H1 (cell line): ENCODE measurements around the gene PAFAH1B1. TPM values are rescaled to one million over a fixed set of nuclear protein-coding genes. Genes with fewer than 3 reads are reported as not detected.

Source experiments
- CTCF ChIA-PET: fragments of 300-600 bp; sonication (Branson Sonifier 250); formaldehyde crosslinking; loops from one replicate; lab custom pipeline; 2021; ENCODE audit not compliant: partially characterized antibody; lab: Charles Lee
- POLR2A ChIA-PET: fragments of 300-600 bp; sonication (Branson Sonifier 250); formaldehyde crosslinking; loops from one replicate; lab custom pipeline; 2021; ENCODE audit warnings: inconsistent platforms; ENCODE audit not compliant: partially characterized antibody; lab: Charles Lee
- DNase-seq, 2 experiments: peaks; one replicate each; pipeline versions ENCODE4 v3.0.0 to v3.0.0-alpha.2; 2010 to 2022; ENCODE audit warnings: low spot score in 2 of 2, low read depth in 1 of 2, mixed read lengths in 1 of 2
- FAIRE-seq: peaks from 2 replicates; lab custom pipeline; 2011; peaks lifted over from hg19 to GRCh38; lab: Jason Lieb, UNC
- H2AFZ ChIP-seq: 2 replicates; pipeline ENCODE4 v1.8.1; 2012; ENCODE audit warnings: low read length, inconsistent platforms
- H2AK5ac ChIP-seq: 2 replicates; pipeline ENCODE4 v1.6.1; 2013; ENCODE audit warnings: low read depth, low read length
- H2BK120ac ChIP-seq: replicated peaks from 2 replicates; pipeline ENCODE3; 2013; ENCODE audit warnings: low read depth, low read length, inconsistent platforms
- H2BK12ac ChIP-seq: 2 replicates; pipeline ENCODE4 v1.6.1; 2013; ENCODE audit warnings: low read depth, low read length
- H2BK15ac ChIP-seq: 2 replicates; pipeline ENCODE4 v1.6.1; 2013; ENCODE audit warnings: low read length
- H2BK20ac ChIP-seq: 2 replicates; pipeline ENCODE4 v1.6.1; 2013; ENCODE audit warnings: low read length
- H2BK5ac ChIP-seq: 2 replicates; pipeline ENCODE4 v1.6.1; 2013; ENCODE audit warnings: low read depth, low read length
- H3K14ac ChIP-seq: 2 replicates; pipeline ENCODE4 v1.6.1; 2013; ENCODE audit warnings: inconsistent platforms; ENCODE audit not compliant: insufficient read length
- H3K18ac ChIP-seq: 2 replicates; pipeline ENCODE4 v1.6.1; 2013; ENCODE audit warnings: low read length; ENCODE audit errors: extremely low read depth
- H3K23ac ChIP-seq: 2 replicates; pipeline ENCODE4 v1.6.1; 2013; ENCODE audit warnings: inconsistent platforms; ENCODE audit not compliant: insufficient read length
- H3K23me2 ChIP-seq: 2 replicates; pipeline ENCODE4 v1.6.1; 2013; ENCODE audit warnings: low read depth, low read length
- H3K27ac ChIP-seq: 2 replicates; pipeline ENCODE4 v1.6.1; 2011; ENCODE audit warnings: low read depth, low read length, inconsistent platforms
- H3K27me3 ChIP-seq, 4 experiments: replicated peaks in 1 of 4; 1 replicate in 1 of 4; 2 replicates in 3 of 4; pipeline versions ENCODE4 v1.6.1 to v1.8.1; 2011 to 2013; ENCODE audit warnings: low read length in 3 of 4, mild to moderate bottlenecking in 3 of 4, inconsistent platforms in 2 of 4, mixed read lengths in 2 of 4, moderate library complexity in 1 of 4; ENCODE audit not compliant: control insufficient read depth in 3 of 4, insufficient read depth in 3 of 4; ENCODE audit errors: extremely low read depth in 1 of 4
- H3K36me3 ChIP-seq, 4 experiments: 2 replicates each; pipeline versions ENCODE4 v1.6.1 to v1.8.1; 2011 to 2013; ENCODE audit warnings: mild to moderate bottlenecking in 4 of 4, low read length in 3 of 4, moderate library complexity in 2 of 4, control low read depth in 1 of 4, inconsistent platforms in 1 of 4; ENCODE audit not compliant: insufficient read depth in 4 of 4, control insufficient read depth in 2 of 4
- H3K4ac ChIP-seq: replicated peaks from 2 replicates; pipeline ENCODE3; 2013; ENCODE audit warnings: low read length, low read depth, mixed read lengths, inconsistent platforms; ENCODE audit not compliant: insufficient read length
- H3K4me1 ChIP-seq, 4 experiments: replicated peaks in 1 of 4; 1 replicate in 1 of 4; 2 replicates in 3 of 4; pipeline versions ENCODE4 v1.6.1 to v1.8.1; 2011 to 2013; ENCODE audit warnings: low read length in 3 of 4, inconsistent platforms in 2 of 4, mixed read lengths in 1 of 4; ENCODE audit not compliant: insufficient read depth in 4 of 4, control insufficient read depth in 3 of 4
- H3K4me2 ChIP-seq, 2 experiments: 2 replicates each; pipeline versions ENCODE4 v1.6.1 to v1.8.1; 2011 to 2013; ENCODE audit warnings: low read depth in 2 of 2, low read length in 2 of 2, control low read depth in 1 of 2, inconsistent platforms in 1 of 2, mild to moderate bottlenecking in 1 of 2; ENCODE audit not compliant: insufficient read depth in 1 of 2
- H3K4me3 ChIP-seq, 4 experiments: fragments of 200-600, 300-600 bp in 1 of 4; sonication (generic), shearing (Covaris generic), sonication (Bioruptor Twin) in 1 of 4; 2 replicates each; pipeline versions ENCODE4 v1.5.1 to v1.8.1; 2011 to 2016; ENCODE audit warnings: low read length in 4 of 4, low read depth in 3 of 4, control low read depth in 2 of 4, inconsistent platforms in 2 of 4, mild to moderate bottlenecking in 2 of 4, mixed read lengths in 1 of 4, moderate library complexity in 1 of 4; ENCODE audit not compliant: insufficient read depth in 2 of 4; ENCODE audit errors: extremely low read depth in 1 of 4
- H3K56ac ChIP-seq: replicated peaks from 2 replicates; pipeline ENCODE3; 2013; ENCODE audit warnings: low read depth, mild to moderate bottlenecking, mixed read lengths, low read length, inconsistent platforms; ENCODE audit not compliant: insufficient read length
- H3K79me1 ChIP-seq: 2 replicates; pipeline ENCODE4 v1.6.1; 2013; ENCODE audit warnings: low read depth, low read length, control low read depth
- H3K79me2 ChIP-seq, 2 experiments: 2 replicates each; pipeline versions ENCODE4 v1.6.1 to v1.8.1; 2012 to 2013; ENCODE audit warnings: low read length in 2 of 2, mild to moderate bottlenecking in 2 of 2, inconsistent platforms in 1 of 2; ENCODE audit not compliant: insufficient read depth in 2 of 2, control insufficient read depth in 1 of 2
- H3K9ac ChIP-seq, 4 experiments: replicated peaks in 1 of 4; 1 replicate in 1 of 4; 2 replicates in 3 of 4; pipeline versions ENCODE4 v1.6.1 to v1.8.1; 2011 to 2013; ENCODE audit warnings: low read depth in 3 of 4, low read length in 3 of 4, control low read depth in 2 of 4, mild to moderate bottlenecking in 2 of 4, moderate library complexity in 2 of 4, inconsistent platforms in 1 of 4; ENCODE audit errors: extremely low read depth in 1 of 4
- H3K9me3 ChIP-seq, 2 experiments: 2 replicates each; pipeline versions ENCODE4 v1.6.1 to v1.8.1; 2012 to 2013; ENCODE audit warnings: mild to moderate bottlenecking in 2 of 2, moderate library complexity in 2 of 2, control low read depth in 1 of 2, inconsistent platforms in 1 of 2, low read depth in 1 of 2, low read length in 1 of 2, mixed read lengths in 1 of 2; ENCODE audit not compliant: insufficient read depth in 2 of 2
- H4K20me1 ChIP-seq, 2 experiments: replicated peaks in 1 of 2; 2 replicates each; pipeline versions ENCODE3 to v1.8.1; 2011 to 2013; ENCODE audit warnings: inconsistent platforms in 2 of 2, low read length in 2 of 2, mild to moderate bottlenecking in 1 of 2; ENCODE audit not compliant: insufficient read depth in 2 of 2, control insufficient read depth in 1 of 2
- H4K5ac ChIP-seq: 2 replicates; pipeline ENCODE4 v1.6.1; 2013; ENCODE audit warnings: low read length, low read depth, mixed read lengths, inconsistent platforms; ENCODE audit not compliant: insufficient read length
- H4K8ac ChIP-seq: 2 replicates; pipeline ENCODE4 v1.8.0; 2013; ENCODE audit warnings: mild to moderate bottlenecking, moderate library complexity, low read length, inconsistent platforms; ENCODE audit not compliant: insufficient read depth; ENCODE audit errors: extremely low read depth
- H4K91ac ChIP-seq: replicated peaks from 2 replicates; pipeline ENCODE3; 2013; ENCODE audit warnings: low read length, mixed read lengths, inconsistent platforms; ENCODE audit not compliant: insufficient read length
- FOSL1 ChIP-seq: IDR thresholded peaks from 2 replicates; pipeline ENCODE4 v1.6.1; 2011; ENCODE audit warnings: mild to moderate bottlenecking, low read depth, low read length, moderate library complexity; ENCODE audit not compliant: insufficient read depth
- SP1 ChIP-seq: IDR thresholded peaks from 2 replicates; pipeline ENCODE4 v1.6.1; 2011; ENCODE audit warnings: low read depth, low read length
- WGBS, 2 experiments: shearing (Covaris generic) in 1 of 2; methylation state at CpG; one replicate each; pipeline versions ENCODE4 v1.1.6 to v1.1.7; 2013 to 2015; ENCODE audit warnings: low lambda C conversion rate in 2 of 2, mixed read lengths in 2 of 2, inconsistent platforms in 1 of 2, low coverage in 1 of 2, missing lambda C conversion rate in 1 of 2; ENCODE audit not compliant: insufficient replicate concordance in 2 of 2, insufficient coverage in 1 of 2, insufficient read length in 1 of 2; ENCODE audit errors: extremely low coverage in 1 of 2, missing lambda C conversion rate in 1 of 2; 5-methylcytosine and 5-hydroxymethylcytosine counted together
- polyA plus RNA-seq, 7 experiments: library from polyadenylated mRNA; depleted of rRNA in 3 of 7; stranded (reverse) in 5 of 7; unstranded in 2 of 7; fragments of >200 nt in 5 of 7; fragments of 200-250 nt in 2 of 7; gene quantifications; 1 replicate in 5 of 7; 2 replicates in 1 of 7; 4 replicates in 1 of 7; pipeline versions ENCODE4 v1.2.1 to v1.2.3, GENCODE V29; 2011 to 2013; ENCODE audit warnings: missing spikeins in 2 of 7, mixed read lengths in 2 of 7
- total RNA-seq: library from RNA; stranded (reverse); fragmentation: NEBNext Ultra II Directional; extraction: Animal tissue kit (Norgen Biotek cat#: 25700); gene quantifications from 2 replicates; pipeline ENCODE4 v1.2.1, GENCODE V29; 2021

PAFAH1B1 gene
- total and polyA plus RNA-seq, 2 of the 8 experiments (the other 6 are each of a cell fraction or from before 2014, with no cell fraction given), result 42.0 to 152 TPM

GRCh38 chr17:2716649-2717048, 123.2 kb downstream of the PAFAH1B1 start:
- no peaks in the 10 kb centered on the region for H3K79me2 ChIP-seq
- no peak overlapping the region for H3K14ac ChIP-seq
- no peaks in the 10 kb centered on the region for H3K9me3 ChIP-seq
- H4K5ac ChIP-seq, result no peak overlapping the region
- H3K23me2 ChIP-seq, result no peaks in the 10 kb centered on the region; the same call in 1 of the 2 replicates
- no peak overlapping the region for H2AFZ ChIP-seq
- H4K8ac ChIP-seq, result no peak overlapping the region
- no peak overlapping the region for H3K4ac ChIP-seq
- no peak overlapping the region for H2BK12ac ChIP-seq
- H2BK120ac ChIP-seq, result no peak overlapping the region
- no peak overlapping the region for H3K56ac ChIP-seq
- H3K79me1 ChIP-seq, result no peaks in the 10 kb centered on the region
- WGBS, 2 experiments, result 82% methylated on average over 5 of the region's 5 CpGs; no CpG with 5 or more reads in 1 of the 2 experiments
- no peak overlapping the region for H3K23ac ChIP-seq
- no peak overlapping the region for H4K91ac ChIP-seq
- H3K36me3 ChIP-seq, result no peaks in the 10 kb centered on the region
- H2BK5ac ChIP-seq, result no peak overlapping the region
- no peak overlapping the region for H3K4me2 ChIP-seq
- FAIRE-seq, result no peak
- no peak for DNase-seq
- POLR2A ChIA-PET, result no interaction called here
- H3K4me3 ChIP-seq, result no peak overlapping the region
- no peak overlapping the region for H3K9ac ChIP-seq
- no peak overlapping the region for H2BK15ac ChIP-seq
- peaks cover 4 to 20% (median 13%) of the 10 kb centered on the region in 4 experiments for H3K4me1 ChIP-seq
- CTCF ChIA-PET, result no interaction called here
- no peak overlapping the region for H2AK5ac ChIP-seq
- no peaks in the 10 kb centered on the region for H4K20me1 ChIP-seq
- no peak overlapping the region for H3K18ac ChIP-seq
- H3K27ac ChIP-seq, result no peak overlapping the region
- H2BK20ac ChIP-seq, result no peak overlapping the region
- 0 out of 7 replicates have a peak, but pooled peaks cover 0 to 2% (median 0%) of the 10 kb centered on the region in 4 experiments for H3K27me3 ChIP-seq
- TF ChIP-seq SP1 (no peak), FOSL1 (no peak)
